Stimulated activated CD8-positive, alpha-beta memory T cell treated with anti-CD3 and anti-CD28 coated beads, Interleukin-4, amount 100 ng/mL, for 4 hours (primary cell): ENCODE measurements around the gene RSKR.
"Not testable (repeated sequence)": the region's sequence is repeated elsewhere in the genome, so short reads cannot be mapped to it uniquely, and the experiment has no call there.

ENCODE experiments used
- DNase-seq, 2 donors: peaks; one replicate each; pipeline ENCODE4 v3.0.0-alpha.2; 2020; ENCODE audit warnings: low read depth in 2 of 2, low spot score in 1 of 2

The RSKR gene

GRCh38 chr17:28623696-28624095 is 9.7 kb upstream of the RSKR start:
- no peak for DNase-seq

GRCh38 chr17:28622186-28622585 is 8.2 kb upstream of the RSKR start:
- no peak for DNase-seq

GRCh38 chr17:28620010-28620409 is 6.0 kb upstream of the RSKR start:
- DNase-seq, result no peak

GRCh38 chr17:28618464-28618863 is 4.5 kb upstream of the RSKR start:
- no peak for DNase-seq

GRCh38 chr17:28616281-28616680 is 2.3 kb upstream of the RSKR start:
- no peak for DNase-seq

- no peak for DNase-seq
Observed at GRCh38 chr17:28615260-28615940, 1.4 kb upstream of the RSKR start.

GRCh38 chr17:28612936-28613872 is 781 bp downstream of the RSKR start:
- no peak for DNase-seq

- DNase-seq, result no peak
Observed at GRCh38 chr17:28612531-28612930, 1.5 kb downstream of the RSKR start.

- no peak for DNase-seq
Observed at GRCh38 chr17:28610376-28610775, 3.6 kb downstream of the RSKR start.

- DNase-seq, result not testable (repeated sequence)
Observed at GRCh38 chr17:28604031-28604430, 10.0 kb downstream of the RSKR start.

- peak; percentile 38 to 40 for DNase-seq
Observed at GRCh38 chr17:28599311-28600184, 14.4 kb downstream of the RSKR start.

GRCh38 chr17:28598799-28599310 is 15.1 kb downstream of the RSKR start, which contains the start of gene SPAG5:
Gene SPAG5 (minus strand): TSS chr17:28599025. CDS start chr17:28598946, 79 bp downstream.
- peak; percentile 74 to 89 for DNase-seq

- no peak for DNase-seq
Observed at GRCh38 chr17:28598389-28598788, 15.6 kb downstream of the RSKR start.

GRCh38 chr17:28597606-28598383 is 16.2 kb downstream of the RSKR start:
- DNase-seq, result no peak

GRCh38 chr17:28592260-28592659 is 21.7 kb downstream of the RSKR start:
- no peak for DNase-seq

GRCh38 chr17:28585851-28586250 is 28.1 kb downstream of the RSKR start:
- no peak for DNase-seq

GRCh38 chr17:28584434-28584833 is 29.6 kb downstream of the RSKR start:
- no peak for DNase-seq

GRCh38 chr17:28582513-28582912 is 31.5 kb downstream of the RSKR start:
- no peak for DNase-seq

- DNase-seq, result no peak
Observed at GRCh38 chr17:28580959-28581358, 33.0 kb downstream of the RSKR start.

GRCh38 chr17:28579526-28579925 is 34.5 kb downstream of the RSKR start:
- DNase-seq, result no peak
